ENCODE measurements around the gene NRDC.
A peak's percentile ranks its signal among the peaks of the same experiment; 100 is the strongest.

NRDC gene, protein sequence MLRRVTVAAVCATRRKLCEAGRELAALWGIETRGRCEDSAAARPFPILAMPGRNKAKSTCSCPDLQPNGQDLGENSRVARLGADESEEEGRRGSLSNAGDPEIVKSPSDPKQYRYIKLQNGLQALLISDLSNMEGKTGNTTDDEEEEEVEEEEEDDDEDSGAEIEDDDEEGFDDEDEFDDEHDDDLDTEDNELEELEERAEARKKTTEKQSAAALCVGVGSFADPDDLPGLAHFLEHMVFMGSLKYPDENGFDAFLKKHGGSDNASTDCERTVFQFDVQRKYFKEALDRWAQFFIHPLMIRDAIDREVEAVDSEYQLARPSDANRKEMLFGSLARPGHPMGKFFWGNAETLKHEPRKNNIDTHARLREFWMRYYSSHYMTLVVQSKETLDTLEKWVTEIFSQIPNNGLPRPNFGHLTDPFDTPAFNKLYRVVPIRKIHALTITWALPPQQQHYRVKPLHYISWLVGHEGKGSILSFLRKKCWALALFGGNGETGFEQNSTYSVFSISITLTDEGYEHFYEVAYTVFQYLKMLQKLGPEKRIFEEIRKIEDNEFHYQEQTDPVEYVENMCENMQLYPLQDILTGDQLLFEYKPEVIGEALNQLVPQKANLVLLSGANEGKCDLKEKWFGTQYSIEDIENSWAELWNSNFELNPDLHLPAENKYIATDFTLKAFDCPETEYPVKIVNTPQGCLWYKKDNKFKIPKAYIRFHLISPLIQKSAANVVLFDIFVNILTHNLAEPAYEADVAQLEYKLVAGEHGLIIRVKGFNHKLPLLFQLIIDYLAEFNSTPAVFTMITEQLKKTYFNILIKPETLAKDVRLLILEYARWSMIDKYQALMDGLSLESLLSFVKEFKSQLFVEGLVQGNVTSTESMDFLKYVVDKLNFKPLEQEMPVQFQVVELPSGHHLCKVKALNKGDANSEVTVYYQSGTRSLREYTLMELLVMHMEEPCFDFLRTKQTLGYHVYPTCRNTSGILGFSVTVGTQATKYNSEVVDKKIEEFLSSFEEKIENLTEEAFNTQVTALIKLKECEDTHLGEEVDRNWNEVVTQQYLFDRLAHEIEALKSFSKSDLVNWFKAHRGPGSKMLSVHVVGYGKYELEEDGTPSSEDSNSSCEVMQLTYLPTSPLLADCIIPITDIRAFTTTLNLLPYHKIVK

DNA sequence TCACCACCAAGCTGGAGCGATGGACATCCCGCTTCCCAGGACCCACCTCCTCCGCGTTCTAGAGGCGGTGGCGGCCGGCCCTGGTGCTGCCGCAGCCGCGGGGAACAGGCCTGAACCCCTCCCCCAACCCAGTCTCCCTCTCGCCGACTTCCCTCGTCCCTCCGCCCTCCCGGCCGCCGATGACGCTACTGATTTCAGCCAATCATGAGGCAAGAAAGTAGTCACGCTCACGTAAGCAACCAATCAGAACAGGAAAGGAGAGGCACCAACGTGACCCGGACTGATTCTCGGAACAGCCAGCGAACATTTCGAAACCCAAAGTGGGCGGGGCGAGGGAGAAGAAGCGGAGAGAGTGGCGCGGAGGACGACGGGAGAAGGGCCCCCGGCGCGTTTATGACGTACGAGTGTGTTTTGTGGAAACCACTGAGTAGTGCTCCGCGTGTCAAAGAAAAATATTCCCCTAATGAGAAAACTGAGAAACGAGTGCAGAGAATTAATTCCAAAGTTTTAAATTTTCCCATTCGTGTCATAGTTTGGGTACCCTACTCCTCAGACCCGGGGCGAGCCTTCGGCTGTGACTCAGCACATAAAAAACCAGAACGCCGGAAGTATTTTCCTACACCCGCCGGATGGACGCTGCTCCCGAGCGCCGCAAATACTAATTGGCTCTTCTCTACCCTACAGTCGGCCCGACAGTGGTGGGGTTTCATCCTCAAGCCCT, at the start of gene NRDC:
Gene NRDC (minus strand): TSS at position 112 of the 721 bp plus-strand sequence. CDS start 112 bp downstream, outside the sequence.
- DNase-seq: peak; percentile 100

DNA sequence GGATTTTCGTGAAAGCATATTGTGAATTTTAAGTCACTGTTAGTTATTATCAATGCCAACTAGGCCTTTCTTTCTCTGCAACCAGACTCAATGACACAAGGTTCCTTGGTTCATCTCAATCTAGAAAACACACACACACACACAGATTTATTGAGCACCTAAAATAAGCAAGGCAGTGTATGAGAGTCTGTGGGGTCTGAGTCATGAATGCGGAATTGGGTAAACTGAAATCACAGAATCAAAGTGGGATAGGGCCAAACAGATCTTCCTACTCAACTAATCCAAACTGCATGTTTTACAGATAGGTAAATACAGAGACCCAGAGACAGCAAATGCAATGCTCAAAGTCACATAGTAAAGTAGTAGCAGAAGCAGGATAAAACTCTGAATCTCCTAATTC, 48.5 kb upstream of the NRDC start:
- no peak for DNase-seq

DNA sequence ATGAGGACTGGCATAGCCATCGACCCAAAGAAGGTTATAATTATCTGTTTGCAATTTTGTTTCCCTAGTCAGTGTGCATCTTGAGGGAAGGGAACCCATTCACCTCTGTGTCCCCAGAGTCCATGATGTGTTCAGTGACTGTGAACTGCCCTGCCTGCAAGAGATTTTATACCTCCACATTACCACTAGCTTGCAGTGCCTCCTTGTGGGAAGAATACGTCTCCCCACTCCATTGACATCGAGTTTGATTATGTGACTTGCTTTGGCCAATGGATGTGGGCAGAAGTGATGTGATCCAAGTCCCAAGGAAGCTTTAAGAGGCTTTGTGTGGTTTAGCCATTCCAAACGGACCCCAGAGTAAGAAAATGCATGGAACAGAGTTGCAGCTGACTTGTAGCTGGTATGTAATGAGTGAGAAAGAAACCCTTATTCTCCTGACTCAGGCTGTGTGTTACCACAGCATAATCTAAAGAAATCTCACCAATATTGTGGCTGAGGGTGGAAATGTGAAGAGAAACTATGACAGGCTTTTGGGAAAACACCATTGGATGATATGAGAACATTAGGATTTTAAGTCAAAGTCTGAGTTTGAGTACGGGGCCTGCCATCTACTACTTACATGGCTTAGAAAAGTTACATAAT, 47.8 kb upstream of the NRDC start:
- DNase-seq: no peak

DNA sequence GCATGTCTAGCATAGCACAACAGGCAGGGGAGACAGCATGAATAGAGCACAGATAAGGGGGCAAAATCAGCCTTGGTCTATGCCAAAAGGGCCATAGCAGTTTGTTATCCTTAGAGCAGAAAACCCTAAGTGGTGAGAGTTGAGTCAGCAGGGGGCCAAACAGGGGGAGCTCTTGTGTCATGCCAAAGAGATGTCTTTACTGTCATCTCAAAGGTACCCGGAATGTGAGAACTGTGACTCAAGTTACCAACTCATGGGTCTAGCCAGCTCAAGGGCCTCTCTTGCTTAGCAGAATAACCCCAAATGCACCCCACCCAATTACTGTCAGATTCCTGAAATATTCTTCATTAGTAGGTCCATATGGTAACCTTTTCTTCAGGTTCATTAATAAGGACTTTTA, 45.9 kb upstream of the NRDC start:
- DNase-seq: no peak

DNA sequence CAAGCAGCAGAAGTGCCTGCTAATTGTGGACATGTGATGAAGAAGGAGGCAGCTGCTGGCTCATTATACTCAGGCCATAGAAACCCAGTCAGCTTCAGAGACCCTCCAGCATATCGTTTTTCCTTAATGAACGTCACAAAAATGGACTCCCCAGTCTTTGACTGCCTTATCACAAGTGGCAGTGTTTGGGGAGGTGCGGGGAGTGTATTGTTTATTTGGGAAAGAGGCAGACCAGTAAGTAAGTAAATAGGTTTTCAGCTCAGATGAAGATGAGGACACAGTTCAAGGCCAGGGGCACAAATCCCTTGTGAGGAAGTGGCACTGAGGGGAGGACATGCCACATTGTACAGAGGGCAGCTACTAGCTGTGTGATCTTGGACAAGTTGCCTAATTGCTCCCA, 43.5 kb upstream of the NRDC start:
- no peak for DNase-seq

DNA sequence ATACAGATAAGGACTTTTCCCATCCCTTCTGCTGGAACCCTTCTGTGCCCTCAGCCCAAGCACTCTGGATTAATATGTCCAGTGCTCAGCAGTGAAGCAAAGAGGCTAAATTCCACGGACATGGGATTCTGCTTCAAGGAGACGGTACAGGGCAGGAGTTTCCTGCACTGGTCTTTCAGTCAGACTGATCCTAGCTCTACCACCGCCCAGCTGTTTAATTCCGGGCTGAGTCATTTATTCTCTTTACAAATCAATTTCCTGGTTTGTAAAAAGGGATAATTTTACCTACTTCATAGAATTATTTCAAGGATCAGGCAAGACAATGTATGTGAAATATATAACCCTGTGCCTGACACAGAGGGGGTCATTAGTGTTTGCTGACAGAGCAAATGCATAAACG, 41.6 kb upstream of the NRDC start:
- no peak for DNase-seq

DNA sequence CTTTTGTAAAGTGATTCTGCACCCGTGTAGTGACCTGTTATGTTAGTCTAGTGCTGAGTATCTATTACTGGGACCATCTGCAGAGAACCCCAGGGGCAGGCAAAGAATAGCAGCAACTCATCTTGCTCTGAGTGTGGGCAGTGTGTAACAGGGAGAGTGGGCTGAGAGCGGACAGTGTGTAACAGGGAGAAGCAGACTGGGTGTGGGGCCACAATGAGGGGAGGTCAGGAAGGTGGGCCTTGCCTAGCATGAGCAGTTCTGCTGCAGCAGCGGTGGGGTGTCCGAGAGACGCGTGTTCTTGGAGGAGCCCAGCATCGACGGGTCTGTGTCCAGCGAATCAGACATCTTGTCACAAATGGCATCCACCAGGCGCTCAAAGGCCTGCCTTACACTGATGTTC, 41.2 kb upstream of the NRDC start:
- DNase-seq: no peak

DNA sequence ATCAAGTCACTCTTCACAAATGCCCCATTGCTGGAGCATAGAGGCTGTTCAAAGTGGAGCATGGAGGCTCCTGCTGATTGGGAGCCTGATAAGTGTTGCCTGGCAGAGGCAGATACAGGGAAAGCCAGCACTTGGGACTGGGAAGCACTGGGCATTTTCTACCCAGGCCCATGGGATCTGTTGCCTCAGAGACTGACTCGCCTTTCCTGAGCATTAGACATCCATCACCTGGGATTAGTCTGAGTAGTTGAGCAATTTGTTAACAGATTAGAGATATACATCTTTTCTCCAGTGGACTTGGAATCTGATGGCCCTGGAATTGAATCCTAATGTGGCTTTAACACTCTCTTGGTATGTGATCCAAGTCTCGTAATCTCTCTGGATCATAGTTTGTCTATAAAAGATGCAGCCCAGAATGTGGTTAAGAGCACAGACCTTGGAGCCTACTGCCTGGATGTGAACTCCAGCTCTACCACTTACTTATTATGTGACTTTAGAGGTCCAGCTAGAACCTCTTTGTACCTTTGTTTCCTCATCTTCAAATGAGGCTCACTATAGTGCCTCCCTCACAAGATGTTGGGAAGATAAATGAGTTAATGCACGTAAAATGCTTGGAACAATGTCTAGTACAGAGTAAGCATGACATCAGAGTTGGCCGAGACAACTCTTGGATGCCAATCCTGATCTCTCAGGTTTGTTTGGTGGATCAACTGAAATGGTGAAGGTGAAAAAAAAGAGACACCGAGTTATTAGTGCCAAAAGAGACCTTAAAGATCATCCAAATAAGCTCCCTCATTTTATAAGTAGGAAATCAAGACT, 38.3 kb upstream of the NRDC start:
- no peak for DNase-seq

DNA sequence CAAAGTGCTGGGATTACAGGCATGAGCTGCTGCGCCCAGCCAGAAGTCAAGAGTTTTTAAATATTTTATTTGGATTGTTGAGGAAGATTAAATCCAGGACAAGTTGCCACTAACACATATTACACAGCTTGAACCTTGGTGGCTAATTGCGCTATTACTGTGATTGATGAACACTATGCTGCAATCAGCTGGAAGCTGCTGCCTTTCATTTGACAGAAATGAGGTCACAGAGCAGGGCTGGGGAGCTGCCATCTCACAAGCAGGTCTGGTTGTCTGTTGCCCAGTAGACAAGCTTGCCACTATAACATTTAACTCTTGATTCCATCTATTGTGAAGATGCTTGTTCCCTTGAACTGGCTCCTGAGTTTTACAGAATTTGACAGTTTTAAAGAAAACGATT, 37.4 kb upstream of the NRDC start:
- no peak for DNase-seq

DNA sequence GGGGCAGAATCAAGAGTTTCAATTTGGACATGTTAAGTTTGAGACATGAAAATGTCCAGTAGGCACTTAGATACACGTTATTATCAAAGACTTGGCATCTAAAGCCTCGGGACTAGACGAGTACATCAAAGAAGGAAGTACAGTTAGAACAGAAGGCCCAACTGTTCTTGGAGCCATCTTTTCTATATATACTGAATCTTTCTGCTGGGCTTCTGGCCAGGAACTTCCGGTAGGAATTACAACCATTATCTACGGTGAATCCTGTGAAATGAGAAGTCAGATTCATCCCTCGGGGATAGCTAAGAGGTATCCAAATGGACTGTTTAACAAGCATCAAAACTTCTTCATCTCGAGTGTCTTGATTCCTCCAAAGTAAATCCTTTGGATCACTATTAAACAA, 34.4 kb upstream of the NRDC start:
- DNase-seq: no peak

DNA sequence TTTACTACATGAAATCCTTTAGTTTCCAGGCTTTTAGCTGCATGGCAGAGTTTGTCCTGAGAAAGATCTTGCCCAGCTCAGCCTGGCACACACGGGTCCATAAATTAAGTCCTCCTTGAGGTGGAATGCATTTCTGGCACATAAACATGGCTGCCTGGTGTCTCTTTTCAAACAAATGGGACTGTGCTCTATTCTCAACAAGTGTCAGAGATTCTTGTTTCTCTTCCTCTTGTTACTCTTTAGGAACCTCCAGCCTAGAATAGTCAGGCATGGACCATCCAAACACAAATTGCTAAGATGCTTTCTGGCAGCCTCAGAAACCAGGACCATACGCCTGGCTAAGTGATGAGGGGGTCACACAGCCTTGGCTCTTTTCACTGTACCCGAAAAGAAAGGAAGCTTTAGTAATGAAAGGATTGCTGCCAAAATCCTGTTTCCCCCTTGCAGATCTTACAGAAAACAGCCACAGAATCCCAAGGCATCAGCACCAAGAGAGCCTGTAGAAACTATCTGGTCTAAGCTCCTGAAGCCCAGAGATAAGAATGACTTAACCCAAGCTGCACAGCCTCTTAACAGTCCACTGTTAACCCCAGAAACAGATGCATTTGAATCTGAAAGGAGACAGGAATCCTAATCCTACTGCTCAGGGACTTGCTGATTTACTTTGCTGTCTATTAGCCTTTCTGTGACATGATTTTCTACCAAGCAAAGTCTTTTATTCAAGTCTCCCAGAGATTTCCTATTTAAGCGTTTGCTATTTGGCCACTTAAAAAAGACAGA, 31.9 kb upstream of the NRDC start:
- no peak for DNase-seq

DNA sequence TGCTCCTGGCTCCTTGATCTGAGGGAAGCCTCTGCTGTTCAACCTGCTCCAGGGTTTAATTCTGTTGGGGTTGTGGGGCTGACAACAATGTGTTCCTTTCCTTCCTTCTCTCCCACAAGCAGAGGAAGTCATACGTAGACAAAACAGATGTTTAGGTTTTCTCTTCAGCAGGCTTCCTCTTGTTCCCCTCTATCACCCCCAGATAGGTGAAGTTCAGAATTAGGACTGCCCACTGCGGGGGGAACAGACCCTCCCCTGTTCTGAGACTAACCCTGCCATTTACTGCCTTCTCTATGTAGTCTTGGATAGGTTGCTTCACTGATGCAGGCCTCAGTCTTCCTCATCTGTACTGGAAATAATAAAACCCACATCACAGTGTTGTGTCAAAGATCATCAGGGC, 30.0 kb upstream of the NRDC start:
- DNase-seq: no peak

DNA sequence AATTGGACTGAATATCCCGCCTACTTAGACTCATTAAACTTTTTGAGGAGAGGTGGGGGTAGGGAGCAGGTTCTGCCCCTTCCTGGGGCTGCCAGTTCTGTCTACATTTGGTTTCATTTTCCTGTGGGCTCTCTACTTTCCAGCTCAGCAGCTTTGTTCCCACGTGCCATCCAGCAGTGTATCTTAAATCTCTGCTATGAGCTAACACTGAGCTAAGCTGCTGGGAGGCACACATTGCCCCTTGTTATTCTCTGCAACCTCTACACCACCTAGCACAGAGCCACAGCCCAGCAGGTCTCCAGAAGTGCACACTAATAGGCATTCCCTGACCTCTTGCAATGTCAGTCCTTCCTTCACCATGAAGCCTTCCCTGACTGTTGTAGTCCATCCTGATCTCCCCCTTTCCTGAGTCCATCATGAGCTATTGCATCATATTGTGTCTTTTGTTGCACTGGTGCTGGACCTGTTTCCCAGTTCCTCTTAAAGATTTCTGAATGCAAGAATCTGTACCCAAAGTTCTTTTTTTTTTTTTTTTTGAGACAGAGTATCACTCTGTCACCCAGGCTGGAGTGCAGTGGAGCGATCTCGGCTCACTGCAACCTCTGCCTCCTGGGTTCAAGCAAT, 28.7 kb upstream of the NRDC start:
- DNase-seq: no peak

DNA sequence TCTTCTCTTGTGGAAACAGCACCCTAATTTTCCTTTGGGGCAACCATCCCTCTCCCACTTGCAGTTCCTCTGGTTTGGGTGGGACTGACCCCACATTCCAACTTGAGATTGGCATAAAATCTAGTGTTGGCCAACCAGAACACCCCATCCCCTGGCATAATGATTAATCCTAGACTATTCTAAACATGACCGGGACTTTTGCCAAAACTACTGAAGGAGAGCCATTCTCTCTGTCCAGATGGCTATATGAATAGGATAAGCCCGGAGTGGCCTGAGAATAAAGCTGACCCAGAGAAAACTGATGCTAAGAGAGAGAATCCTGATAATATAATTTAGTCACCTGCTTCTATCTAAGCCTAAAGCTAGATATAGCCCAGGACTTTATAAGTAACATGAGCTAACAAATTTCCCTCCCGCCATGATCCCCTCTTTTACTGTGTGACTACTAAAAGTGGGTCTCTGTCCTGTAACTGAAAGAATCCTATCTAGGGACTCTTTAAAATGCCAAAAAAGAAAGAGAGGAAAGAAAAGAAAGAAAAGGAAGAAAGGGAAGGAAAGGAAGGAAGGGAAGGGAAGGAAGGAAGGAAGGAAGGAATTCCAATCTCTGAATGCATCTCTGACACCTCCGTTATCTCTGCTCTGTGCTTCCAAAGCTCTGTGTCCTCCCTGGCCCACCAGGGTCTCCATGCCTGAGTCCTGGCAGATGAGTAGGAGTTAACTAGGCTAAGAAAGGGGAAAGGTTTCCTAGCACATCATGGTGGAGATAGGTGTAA, 28.0 kb upstream of the NRDC start:
- no peak for DNase-seq

DNA sequence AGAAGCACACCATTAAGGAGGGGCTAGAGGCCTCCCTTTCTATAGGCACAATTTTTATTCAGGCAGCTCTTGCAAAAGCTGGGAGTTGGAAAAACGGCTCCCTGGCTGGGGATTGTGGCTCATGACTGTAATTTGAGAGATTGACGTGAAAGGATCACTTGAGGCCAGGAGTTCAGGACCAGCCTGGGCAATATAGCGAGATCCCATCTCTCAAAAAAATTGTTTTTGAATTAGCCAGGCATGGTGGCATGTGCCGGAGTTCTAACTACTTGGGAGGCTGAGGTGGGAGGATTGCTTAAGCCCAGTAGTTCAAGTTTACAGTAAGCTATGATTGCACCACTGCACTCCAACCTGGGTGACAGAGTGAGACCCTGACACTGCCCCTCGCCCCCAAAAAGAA, 23.9 kb upstream of the NRDC start:
- DNase-seq: no peak

DNA sequence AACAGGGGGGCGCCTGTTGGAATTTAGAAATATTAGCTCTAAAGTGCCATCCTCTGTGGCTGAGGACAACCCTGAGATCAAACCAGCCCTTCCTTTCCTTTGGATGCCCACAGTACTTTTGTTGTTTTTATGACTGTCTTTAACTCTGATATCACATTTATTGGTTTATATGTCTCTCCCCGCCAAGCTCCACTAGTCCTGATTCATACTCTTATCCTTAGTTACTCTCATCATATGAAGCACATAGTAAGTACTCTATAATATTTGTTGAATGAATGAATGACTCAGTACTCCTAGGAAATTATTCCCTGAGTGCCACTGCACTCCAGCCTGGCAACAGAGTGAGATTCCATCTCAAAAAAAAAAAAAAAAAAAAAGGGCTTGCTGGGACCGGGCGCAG, 22.6 kb upstream of the NRDC start:
- DNase-seq: no peak

DNA sequence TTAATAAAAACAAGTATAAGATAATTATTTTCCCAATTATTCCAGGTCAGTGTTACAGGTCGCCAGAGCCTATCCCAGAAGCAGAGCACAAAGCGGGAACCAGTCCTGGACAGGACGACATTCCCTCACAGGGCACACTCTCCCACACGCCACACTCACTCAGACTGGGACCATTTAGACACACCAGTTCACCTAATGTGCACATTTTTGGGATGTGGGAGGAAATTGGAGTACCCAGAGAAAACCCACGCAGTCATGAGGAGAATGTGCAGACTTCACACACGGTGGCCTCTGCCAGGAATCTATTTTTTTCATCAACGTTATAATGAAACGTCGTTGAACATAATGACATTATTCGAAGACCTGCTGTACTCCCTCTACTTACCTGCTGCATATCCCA, 20.5 kb upstream of the NRDC start:
- no peak for DNase-seq

DNA sequence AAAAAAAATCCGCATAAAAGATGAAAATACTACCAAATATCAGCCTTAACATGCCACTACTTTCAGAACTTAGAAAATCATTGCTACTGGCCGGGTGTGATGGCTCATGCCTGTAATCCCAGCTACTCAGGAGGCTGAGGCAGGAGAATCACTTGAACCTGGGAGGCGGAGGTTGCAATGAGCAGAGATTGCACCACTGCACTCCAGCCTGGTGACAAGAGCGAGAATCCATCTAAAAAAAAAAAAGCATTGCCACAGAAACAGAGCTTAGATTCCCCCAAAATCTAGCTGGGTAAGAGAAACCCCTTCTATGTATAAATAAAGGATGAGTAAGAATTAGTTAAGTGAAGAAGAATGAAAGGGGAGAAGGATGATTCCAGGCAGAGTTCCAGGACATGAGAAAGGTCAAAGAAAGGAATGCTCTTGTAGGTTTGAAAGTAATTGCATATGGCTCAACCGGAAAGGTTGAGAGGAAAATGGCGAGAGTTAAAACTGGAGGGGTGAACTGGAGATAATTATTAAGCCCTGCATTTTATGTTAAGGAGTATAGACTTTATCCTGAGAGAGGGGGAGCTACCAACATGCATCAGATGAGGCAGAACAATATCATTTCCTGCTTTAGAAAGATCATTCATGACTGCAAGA, 19.7 kb upstream of the NRDC start:
- no peak for DNase-seq

DNA sequence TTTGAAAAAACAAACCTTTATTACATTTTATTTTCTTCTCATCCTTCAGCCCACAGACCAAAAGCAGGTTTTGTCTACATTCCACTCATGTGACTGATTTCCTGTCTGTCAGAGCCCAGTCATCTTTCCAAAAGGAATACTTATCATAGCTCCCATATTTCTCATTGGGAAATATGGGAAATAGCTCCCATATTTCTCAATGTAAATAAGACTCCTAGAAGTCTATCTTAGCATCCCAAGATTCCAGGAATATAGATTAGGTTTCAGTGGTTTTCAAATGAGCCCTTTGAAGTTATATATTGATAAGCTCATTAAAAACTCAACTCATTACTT, 19.1 kb upstream of the NRDC start:
- DNase-seq: no peak

All from CD4-positive, alpha-beta T cell treated with Interleukin-17A for 1 hour (primary cell).